HepG2 (cell line): Measurements from ENCODE around the gene FAF1. TPM values are rescaled to one million over a fixed set of nuclear protein-coding genes. Genes with fewer than 3 reads are reported as not detected.
A peak's percentile ranks its signal among the peaks of the same experiment; 100 is the strongest.

Experiments
- ARNT2 ChIP-seq: sonication (generic); formaldehyde crosslinking; IDR thresholded peaks from 2 replicates; pipeline ENCODE4 v1.8.0; 2022; ENCODE audit warnings: mild to moderate bottlenecking, low read depth, missing genetic modification reagents, moderate library complexity
- DMAP1 ChIP-seq: IDR thresholded peaks from 2 replicates; pipeline ENCODE4 v1.6.1; 2016
- KLF15 ChIP-seq: sonication (generic); formaldehyde crosslinking; IDR thresholded peaks from 2 replicates; pipeline ENCODE4 v1.8.1; 2023; ENCODE audit warnings: borderline replicate concordance, mild to moderate bottlenecking, inconsistent platforms, missing genetic modification reagents, mixed read lengths
- NFKB2 ChIP-seq: sonication (generic); formaldehyde crosslinking; IDR thresholded peaks from 2 replicates; pipeline ENCODE4 v1.4.0; 2020; ENCODE audit warnings: missing genetic modification reagents, borderline replicate concordance
- NKX3-1 ChIP-seq: sonication (generic); formaldehyde crosslinking; IDR thresholded peaks from 2 replicates; pipeline ENCODE4 v1.5.0; 2020; ENCODE audit warnings: missing genetic modification reagents
- PCBP1 ChIP-seq: fragments of 200-400 bp; formaldehyde crosslinking; IDR thresholded peaks from 2 replicates; pipeline ENCODE4 v1.6.1; 2017; ENCODE audit warnings: mild to moderate bottlenecking, low read depth, low read length, borderline replicate concordance
- SALL2 ChIP-seq: sonication (generic); formaldehyde crosslinking; IDR thresholded peaks from 2 replicates; pipeline ENCODE4 v1.8.1; 2023; ENCODE audit warnings: mild to moderate bottlenecking, missing genetic modification reagents, inconsistent platforms
- SRSF1 ChIP-seq: fragments of 200-400 bp; formaldehyde crosslinking; optimal IDR thresholded peaks from 2 replicates; pipeline ENCODE3; 2017; ENCODE audit warnings: mild to moderate bottlenecking, low read depth, low read length, moderate library complexity
- ZNF282 ChIP-seq: fragments of 450-650 bp; IDR thresholded peaks from 2 replicates; pipeline ENCODE4 v1.6.1; 2018; ENCODE audit not compliant: partially characterized antibody
- ZNF343 ChIP-seq: sonication (generic); formaldehyde crosslinking; IDR thresholded peaks from 2 replicates; pipeline ENCODE4 v1.4.0; 2020; ENCODE audit warnings: mild to moderate bottlenecking, missing genetic modification reagents
- ZNF431 ChIP-seq: sonication (generic); formaldehyde crosslinking; IDR thresholded peaks from 2 replicates; pipeline ENCODE4 v1.9.0; 2022; ENCODE audit warnings: missing genetic modification reagents, low read depth, mild to moderate bottlenecking, borderline replicate concordance
- ZNF709 ChIP-seq: sonication (generic); formaldehyde crosslinking; IDR thresholded peaks from 2 replicates; pipeline ENCODE4 v1.5.0; 2020; ENCODE audit warnings: mild to moderate bottlenecking, missing genetic modification reagents
- polyA plus RNA-seq, 8 experiments: library from polyadenylated mRNA; depleted of rRNA in 3 of 8; stranded (reverse) in 7 of 8; unstranded in 1 of 8; fragments of >200 nt; fragmentation: Illumina TruSeq in 4 of 8; extraction: Trizol in 4 of 8; gene quantifications; 2 replicates each; pipeline versions ENCODE4 v1.2.1 to v1.2.3, GENCODE V29; 2011 to 2016; ENCODE audit warnings: low read depth in 4 of 8, missing spikeins in 1 of 8, mixed read lengths in 1 of 8; ENCODE audit not compliant: insufficient read depth in 1 of 8
- total RNA-seq, 5 experiments: library from RNA; depleted of rRNA; stranded (reverse); fragments of >200 nt; fragmentation: Illumina TruSeq; extraction: Trizol; gene quantifications; 2 replicates each; pipeline ENCODE4 v1.2.3, GENCODE V29; 2016; ENCODE audit warnings: low read depth in 1 of 5
- TF ChIP-seq, protein P1 (sequence below): sonication (generic); formaldehyde crosslinking; IDR thresholded peaks from 2 replicates; pipeline ENCODE4 v1.5.0; 2020; ENCODE audit warnings: mild to moderate bottlenecking, missing genetic modification reagents
- TF ChIP-seq, protein P2 (sequence below): sonication (generic); formaldehyde crosslinking; conservative IDR thresholded peaks from 2 replicates; pipeline ENCODE4 v1.8.1; 2023; ENCODE audit warnings: missing genetic modification reagents
- TF ChIP-seq, protein P3 (sequence below): sonication (generic); formaldehyde crosslinking; IDR thresholded peaks from 2 replicates; pipeline ENCODE4 v1.5.0; 2020; ENCODE audit warnings: mild to moderate bottlenecking, missing genetic modification reagents
- TF ChIP-seq, protein P4 (sequence below): IDR thresholded peaks from 2 replicates; pipeline ENCODE4 v1.6.1; 2018; ENCODE audit warnings: missing genetic modification reagents, mild to moderate bottlenecking, missing compliant biosample characterization
- TF ChIP-seq, protein P5 (sequence below): IDR thresholded peaks from 2 replicates; pipeline ENCODE4 v1.6.1; 2012; ENCODE audit warnings: low read length, improper control_type of control experiment

FAF1 gene
- total and polyA plus RNA-seq, 2 of the 13 experiments (the other 11 are each of a cell fraction or from before 2014, with no cell fraction given): 19.4 to 63.3 TPM

DNA sequence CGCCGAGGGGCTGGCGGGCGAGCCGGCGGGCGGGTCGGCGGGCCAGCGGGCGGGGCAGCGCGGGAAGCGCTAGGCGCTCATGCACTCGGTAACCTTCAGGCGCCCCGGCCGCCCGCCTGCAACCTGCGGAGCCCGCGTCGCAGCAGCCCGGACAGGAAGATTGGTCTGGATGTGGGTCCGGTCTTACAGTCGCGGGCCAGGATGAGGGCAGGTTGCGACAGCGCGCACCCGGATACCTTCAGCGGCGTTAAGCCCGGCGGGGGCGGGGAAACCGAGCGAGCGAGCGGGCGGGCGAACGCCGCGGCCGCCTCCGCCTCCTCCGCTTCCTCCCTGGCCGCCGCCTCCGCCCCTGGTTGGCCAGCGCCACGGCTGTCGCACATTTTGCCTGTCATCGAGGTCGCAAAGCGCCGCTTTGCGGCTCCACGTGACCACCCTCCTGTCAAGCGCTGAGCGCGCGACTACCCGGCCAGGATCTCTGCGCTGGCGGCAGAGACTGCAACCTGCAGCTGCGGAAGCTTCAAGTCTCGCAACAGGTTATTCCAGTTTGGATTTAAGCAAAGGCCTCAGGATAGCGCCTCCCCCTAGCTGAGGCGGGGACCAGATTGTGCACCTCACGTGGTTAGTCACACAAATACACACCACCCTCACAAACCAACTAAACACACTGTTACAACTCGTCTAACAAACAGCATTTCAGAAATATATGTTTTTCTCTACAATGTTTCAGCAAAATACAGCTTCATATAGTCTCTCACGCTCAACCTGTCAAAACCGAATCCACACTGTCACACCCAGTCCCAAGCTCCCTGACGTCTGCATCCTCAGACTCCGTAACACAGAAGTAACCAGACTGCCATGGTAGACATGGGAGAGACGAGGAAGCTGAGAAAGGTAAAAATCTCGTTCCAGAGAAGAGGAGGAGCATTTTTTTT is at the start of gene FAF1 (continued):
- TF ChIP-seq, protein P1, sequence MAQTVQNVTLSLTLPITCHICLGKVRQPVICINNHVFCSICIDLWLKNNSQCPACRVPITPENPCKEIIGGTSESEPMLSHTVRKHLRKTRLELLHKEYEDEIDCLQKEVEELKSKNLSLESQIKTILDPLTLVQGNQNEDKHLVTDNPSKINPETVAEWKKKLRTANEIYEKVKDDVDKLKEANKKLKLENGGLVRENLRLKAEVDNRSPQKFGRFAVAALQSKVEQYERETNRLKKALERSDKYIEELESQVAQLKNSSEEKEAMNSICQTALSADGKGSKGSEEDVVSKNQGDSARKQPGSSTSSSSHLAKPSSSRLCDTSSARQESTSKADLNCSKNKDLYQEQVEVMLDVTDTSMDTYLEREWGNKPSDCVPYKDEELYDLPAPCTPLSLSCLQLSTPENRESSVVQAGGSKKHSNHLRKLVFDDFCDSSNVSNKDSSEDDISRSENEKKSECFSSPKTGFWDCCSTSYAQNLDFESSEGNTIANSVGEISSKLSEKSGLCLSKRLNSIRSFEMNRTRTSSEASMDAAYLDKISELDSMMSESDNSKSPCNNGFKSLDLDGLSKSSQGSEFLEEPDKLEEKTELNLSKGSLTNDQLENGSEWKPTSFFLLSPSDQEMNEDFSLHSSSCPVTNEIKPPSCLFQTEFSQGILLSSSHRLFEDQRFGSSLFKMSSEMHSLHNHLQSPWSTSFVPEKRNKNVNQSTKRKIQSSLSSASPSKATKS (CRISPR knock-in tag): no peak
- TF ChIP-seq ZNF282: no peak
- TF ChIP-seq SALL2: peak; percentile 79
- peak; percentile 53; the same call in 1 of the 2 replicates for TF ChIP-seq ZNF431
- TF ChIP-seq NKX3-1: 0 out of 2 replicates have a peak, but pooled peaks have one; percentile 54
- TF ChIP-seq, protein P2, sequence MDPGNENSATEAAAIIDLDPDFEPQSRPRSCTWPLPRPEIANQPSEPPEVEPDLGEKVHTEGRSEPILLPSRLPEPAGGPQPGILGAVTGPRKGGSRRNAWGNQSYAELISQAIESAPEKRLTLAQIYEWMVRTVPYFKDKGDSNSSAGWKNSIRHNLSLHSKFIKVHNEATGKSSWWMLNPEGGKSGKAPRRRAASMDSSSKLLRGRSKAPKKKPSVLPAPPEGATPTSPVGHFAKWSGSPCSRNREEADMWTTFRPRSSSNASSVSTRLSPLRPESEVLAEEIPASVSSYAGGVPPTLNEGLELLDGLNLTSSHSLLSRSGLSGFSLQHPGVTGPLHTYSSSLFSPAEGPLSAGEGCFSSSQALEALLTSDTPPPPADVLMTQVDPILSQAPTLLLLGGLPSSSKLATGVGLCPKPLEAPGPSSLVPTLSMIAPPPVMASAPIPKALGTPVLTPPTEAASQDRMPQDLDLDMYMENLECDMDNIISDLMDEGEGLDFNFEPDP (CRISPR knock-in tag): no peak
- TF ChIP-seq, protein P3, sequence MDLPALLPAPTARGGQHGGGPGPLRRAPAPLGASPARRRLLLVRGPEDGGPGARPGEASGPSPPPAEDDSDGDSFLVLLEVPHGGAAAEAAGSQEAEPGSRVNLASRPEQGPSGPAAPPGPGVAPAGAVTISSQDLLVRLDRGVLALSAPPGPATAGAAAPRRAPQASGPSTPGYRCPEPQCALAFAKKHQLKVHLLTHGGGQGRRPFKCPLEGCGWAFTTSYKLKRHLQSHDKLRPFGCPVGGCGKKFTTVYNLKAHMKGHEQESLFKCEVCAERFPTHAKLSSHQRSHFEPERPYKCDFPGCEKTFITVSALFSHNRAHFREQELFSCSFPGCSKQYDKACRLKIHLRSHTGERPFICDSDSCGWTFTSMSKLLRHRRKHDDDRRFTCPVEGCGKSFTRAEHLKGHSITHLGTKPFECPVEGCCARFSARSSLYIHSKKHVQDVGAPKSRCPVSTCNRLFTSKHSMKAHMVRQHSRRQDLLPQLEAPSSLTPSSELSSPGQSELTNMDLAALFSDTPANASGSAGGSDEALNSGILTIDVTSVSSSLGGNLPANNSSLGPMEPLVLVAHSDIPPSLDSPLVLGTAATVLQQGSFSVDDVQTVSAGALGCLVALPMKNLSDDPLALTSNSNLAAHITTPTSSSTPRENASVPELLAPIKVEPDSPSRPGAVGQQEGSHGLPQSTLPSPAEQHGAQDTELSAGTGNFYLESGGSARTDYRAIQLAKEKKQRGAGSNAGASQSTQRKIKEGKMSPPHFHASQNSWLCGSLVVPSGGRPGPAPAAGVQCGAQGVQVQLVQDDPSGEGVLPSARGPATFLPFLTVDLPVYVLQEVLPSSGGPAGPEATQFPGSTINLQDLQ (CRISPR knock-in tag): no peak; the same call in 1 of the 2 replicates
- 0 out of 2 replicates have a peak, but pooled peaks have one; percentile 49 for TF ChIP-seq KLF15
- TF ChIP-seq ARNT2 (CRISPR knock-in tag): peak; percentile 61; the same call in 1 of the 2 replicates
- peak; percentile 64; the same call in 1 of the 2 replicates for TF ChIP-seq NFKB2 (CRISPR knock-in tag)
- TF ChIP-seq, protein P4, sequence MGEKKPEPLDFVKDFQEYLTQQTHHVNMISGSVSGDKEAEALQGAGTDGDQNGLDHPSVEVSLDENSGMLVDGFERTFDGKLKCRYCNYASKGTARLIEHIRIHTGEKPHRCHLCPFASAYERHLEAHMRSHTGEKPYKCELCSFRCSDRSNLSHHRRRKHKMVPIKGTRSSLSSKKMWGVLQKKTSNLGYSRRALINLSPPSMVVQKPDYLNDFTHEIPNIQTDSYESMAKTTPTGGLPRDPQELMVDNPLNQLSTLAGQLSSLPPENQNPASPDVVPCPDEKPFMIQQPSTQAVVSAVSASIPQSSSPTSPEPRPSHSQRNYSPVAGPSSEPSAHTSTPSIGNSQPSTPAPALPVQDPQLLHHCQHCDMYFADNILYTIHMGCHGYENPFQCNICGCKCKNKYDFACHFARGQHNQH (CRISPR knock-in tag): peak; percentile 58; the same call in 1 of the 2 replicates
- TF ChIP-seq, protein P5, sequence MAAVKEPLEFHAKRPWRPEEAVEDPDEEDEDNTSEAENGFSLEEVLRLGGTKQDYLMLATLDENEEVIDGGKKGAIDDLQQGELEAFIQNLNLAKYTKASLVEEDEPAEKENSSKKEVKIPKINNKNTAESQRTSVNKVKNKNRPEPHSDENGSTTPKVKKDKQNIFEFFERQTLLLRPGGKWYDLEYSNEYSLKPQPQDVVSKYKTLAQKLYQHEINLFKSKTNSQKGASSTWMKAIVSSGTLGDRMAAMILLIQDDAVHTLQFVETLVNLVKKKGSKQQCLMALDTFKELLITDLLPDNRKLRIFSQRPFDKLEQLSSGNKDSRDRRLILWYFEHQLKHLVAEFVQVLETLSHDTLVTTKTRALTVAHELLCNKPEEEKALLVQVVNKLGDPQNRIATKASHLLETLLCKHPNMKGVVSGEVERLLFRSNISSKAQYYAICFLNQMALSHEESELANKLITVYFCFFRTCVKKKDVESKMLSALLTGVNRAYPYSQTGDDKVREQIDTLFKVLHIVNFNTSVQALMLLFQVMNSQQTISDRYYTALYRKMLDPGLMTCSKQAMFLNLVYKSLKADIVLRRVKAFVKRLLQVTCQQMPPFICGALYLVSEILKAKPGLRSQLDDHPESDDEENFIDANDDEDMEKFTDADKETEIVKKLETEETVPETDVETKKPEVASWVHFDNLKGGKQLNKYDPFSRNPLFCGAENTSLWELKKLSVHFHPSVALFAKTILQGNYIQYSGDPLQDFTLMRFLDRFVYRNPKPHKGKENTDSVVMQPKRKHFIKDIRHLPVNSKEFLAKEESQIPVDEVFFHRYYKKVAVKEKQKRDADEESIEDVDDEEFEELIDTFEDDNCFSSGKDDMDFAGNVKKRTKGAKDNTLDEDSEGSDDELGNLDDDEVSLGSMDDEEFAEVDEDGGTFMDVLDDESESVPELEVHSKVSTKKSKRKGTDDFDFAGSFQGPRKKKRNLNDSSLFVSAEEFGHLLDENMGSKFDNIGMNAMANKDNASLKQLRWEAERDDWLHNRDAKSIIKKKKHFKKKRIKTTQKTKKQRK: no peak
- TF ChIP-seq DMAP1 (CRISPR knock-in tag): peak; percentile 83; the same call in 1 of the 2 replicates
- no peak for TF ChIP-seq PCBP1
- no peak for TF ChIP-seq SRSF1
- TF ChIP-seq ZNF709 (CRISPR knock-in tag): no peak
- peak; percentile 62; the same call in 1 of the 2 replicates for TF ChIP-seq ZNF343 (CRISPR knock-in tag)
